Chondrocyte (in vitro differentiated cells): ENCODE data around the gene INSYN1. TPM values are rescaled to one million over a fixed set of nuclear protein-coding genes. Genes with fewer than 3 reads are reported as not detected.

Experiments
- DNase-seq: peaks from one replicate; pipeline ENCODE4 v3.0.0; 2021; ENCODE audit warnings: mixed read lengths, low spot score
- H3K27ac Mint-ChIP-seq: one replicate; pipeline ENCODE4 v1.8.0; 2021; ENCODE audit warnings: mild to moderate bottlenecking, moderate library complexity, mixed read lengths; ENCODE audit not compliant: unreplicated experiment
- H3K27me3 Mint-ChIP-seq: 2 replicates; pipeline ENCODE4 v1.8.0; 2021; ENCODE audit warnings: low read depth, mixed read lengths
- H3K36me3 Mint-ChIP-seq: 2 replicates; pipeline ENCODE4 v1.8.0; 2021; ENCODE audit warnings: low read depth, mixed read lengths
- H3K4me1 Mint-ChIP-seq: 2 replicates; pipeline ENCODE4 v1.8.0; 2021; ENCODE audit warnings: low read depth, mild to moderate bottlenecking, mixed read lengths
- H3K4me3 Mint-ChIP-seq: one replicate; pipeline ENCODE4 v1.8.0; 2021; ENCODE audit warnings: mild to moderate bottlenecking, moderate library complexity, mixed read lengths; ENCODE audit not compliant: unreplicated experiment
- H3K9me3 Mint-ChIP-seq: 2 replicates; pipeline ENCODE4 v1.8.0; 2021; ENCODE audit warnings: low read depth, mixed read lengths
- total RNA-seq: library from RNA; stranded (reverse); gene quantifications from 3 replicates; pipeline ENCODE4 v1.2.1, GENCODE V29; 2021
- TF ChIP-seq, protein P1 (sequence below): fragments of 200-600 bp; sonication (generic); IDR thresholded peaks from 2 replicates; pipeline ENCODE4 v1.5.0; 2021; ENCODE audit warnings: antibody characterized with exemption, mild to moderate bottlenecking, moderate library complexity

The INSYN1 gene
- total RNA-seq, 1 donor from 2014 or later: 23.0 TPM

DNA sequence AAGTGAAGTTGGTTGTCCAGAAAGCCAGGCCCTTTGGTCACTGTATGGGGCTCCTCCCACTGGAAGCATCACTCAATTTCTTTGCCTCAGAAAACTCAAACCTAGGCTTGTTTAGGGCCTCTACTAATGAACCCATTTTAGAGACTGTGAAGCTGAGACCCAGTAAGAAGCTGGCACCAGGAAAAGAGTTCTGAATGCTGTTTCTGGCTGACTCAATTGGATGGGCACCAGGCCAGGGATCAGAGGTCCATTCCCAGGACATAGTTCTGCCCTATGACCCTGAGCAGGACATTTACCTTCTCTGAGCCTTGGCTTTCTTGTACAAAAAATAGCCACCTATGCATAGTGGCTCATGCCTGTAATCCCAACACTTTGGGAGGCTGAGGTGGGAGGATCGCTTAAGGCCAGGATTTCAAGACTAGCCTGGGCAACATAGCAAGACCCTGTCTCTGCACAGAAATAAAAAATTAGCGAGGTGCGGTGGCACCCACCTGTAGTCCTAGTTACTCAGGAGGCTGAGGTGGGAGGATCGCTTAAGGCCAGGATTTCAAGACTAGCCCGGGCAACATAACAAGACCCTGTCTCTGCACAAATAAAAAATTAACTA is 38.4 kb downstream of the INSYN1 start:
- no peak overlapping the region for H3K27ac Mint-ChIP-seq
- DNase-seq: no peak

DNA sequence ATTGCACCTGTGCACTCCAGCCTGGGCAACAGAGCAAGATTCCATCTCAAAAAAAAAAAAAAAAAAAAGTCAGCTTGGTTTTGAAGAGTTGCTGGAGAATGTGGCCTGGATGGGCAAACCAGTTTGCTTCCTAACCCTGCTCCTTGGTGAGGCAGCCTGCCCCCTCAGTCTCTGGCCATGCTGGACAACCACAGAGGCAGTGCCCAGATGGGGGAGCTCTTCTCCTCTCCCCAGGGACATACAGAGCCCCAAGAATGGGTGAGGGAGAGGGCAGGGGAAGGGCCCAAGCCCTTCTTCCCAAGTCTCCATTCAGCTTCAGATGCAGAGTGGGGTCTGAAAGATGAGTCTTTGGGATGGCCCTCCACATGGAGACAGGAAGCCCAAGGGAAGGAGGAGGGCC is 41.0 kb downstream of the INSYN1 start:
- Mint-ChIP-seq H3K27me3 (no peaks in the 10 kb centered on the region), H3K27ac (no peak overlapping the region), H3K36me3 (peaks cover 40% of the 10 kb centered on the region), H3K4me1 (peaks cover 1% of the 10 kb centered on the region), H3K9me3 (no peaks in the 10 kb centered on the region), H3K4me3 (no peak overlapping the region)
- no peak for DNase-seq
- TF ChIP-seq, protein P1, sequence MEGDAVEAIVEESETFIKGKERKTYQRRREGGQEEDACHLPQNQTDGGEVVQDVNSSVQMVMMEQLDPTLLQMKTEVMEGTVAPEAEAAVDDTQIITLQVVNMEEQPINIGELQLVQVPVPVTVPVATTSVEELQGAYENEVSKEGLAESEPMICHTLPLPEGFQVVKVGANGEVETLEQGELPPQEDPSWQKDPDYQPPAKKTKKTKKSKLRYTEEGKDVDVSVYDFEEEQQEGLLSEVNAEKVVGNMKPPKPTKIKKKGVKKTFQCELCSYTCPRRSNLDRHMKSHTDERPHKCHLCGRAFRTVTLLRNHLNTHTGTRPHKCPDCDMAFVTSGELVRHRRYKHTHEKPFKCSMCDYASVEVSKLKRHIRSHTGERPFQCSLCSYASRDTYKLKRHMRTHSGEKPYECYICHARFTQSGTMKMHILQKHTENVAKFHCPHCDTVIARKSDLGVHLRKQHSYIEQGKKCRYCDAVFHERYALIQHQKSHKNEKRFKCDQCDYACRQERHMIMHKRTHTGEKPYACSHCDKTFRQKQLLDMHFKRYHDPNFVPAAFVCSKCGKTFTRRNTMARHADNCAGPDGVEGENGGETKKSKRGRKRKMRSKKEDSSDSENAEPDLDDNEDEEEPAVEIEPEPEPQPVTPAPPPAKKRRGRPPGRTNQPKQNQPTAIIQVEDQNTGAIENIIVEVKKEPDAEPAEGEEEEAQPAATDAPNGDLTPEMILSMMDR: no peak

More for the DNA sequence above, 38.4 kb downstream of the INSYN1 start:
- no peaks in the 10 kb centered on the region for H3K9me3 Mint-ChIP-seq
- TF ChIP-seq, protein P1: no peak
- no peak overlapping the region for H3K4me3 Mint-ChIP-seq
- H3K4me1 Mint-ChIP-seq: peaks cover 3% of the 10 kb centered on the region
- H3K36me3 Mint-ChIP-seq: peaks cover 23% of the 10 kb centered on the region
- H3K27me3 Mint-ChIP-seq: peaks cover 2% of the 10 kb centered on the region

DNA sequence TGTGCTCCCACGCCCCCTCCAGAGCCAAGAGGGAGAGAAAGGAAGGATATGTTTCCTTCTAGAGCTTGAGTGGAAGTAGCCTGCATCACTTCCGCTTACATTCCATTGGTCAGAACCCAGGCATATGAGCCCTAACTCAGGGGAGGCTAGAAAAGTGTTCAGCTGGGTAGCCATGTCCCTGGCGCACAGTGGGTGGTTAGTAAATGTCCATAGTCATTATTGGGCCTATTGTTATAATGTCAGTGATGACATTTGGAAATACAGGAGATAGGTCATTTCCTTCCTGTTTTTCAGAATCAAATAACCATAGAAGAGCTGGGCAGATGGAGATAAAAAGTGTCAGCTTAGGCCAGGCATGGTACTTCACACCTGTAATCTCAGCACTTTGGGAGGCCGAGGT is 41.6 kb downstream of the INSYN1 start:
- DNase-seq: no peak
- TF ChIP-seq, protein P1: no peak
- H3K27me3 Mint-ChIP-seq: no peaks in the 10 kb centered on the region
- H3K27ac Mint-ChIP-seq: no peak overlapping the region
- H3K36me3 Mint-ChIP-seq: peaks cover 42% of the 10 kb centered on the region
- H3K9me3 Mint-ChIP-seq: no peaks in the 10 kb centered on the region
- no peaks in the 10 kb centered on the region for H3K4me1 Mint-ChIP-seq
- no peak overlapping the region for H3K4me3 Mint-ChIP-seq

DNA sequence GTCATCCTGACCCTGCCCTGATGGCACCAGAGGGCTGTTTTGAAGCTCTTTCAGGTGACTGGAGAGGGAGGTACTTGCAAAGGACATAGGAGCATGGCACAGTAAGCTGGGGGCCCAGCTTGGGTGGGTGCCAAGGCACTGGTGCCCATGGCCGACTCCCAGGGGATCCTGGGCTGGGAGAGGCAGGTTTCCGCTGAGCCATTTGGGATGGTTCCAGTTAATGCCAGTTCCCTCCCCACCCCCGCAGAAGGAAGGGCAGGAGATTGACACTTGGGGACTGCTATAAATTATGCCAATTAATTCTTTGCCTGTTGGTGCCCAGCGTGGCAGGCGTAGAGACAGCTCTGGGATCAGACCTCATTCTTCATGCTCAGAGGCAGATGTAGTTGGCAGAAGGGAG is 42.8 kb downstream of the INSYN1 start:
- H3K27me3 Mint-ChIP-seq: no peaks in the 10 kb centered on the region
- no peak overlapping the region for H3K4me3 Mint-ChIP-seq
- no peaks in the 10 kb centered on the region for H3K9me3 Mint-ChIP-seq
- DNase-seq: no peak
- no peaks in the 10 kb centered on the region for H3K4me1 Mint-ChIP-seq
- TF ChIP-seq, protein P1: no peak
- H3K36me3 Mint-ChIP-seq: peaks cover 48% of the 10 kb centered on the region
- no peak overlapping the region for H3K27ac Mint-ChIP-seq

DNA sequence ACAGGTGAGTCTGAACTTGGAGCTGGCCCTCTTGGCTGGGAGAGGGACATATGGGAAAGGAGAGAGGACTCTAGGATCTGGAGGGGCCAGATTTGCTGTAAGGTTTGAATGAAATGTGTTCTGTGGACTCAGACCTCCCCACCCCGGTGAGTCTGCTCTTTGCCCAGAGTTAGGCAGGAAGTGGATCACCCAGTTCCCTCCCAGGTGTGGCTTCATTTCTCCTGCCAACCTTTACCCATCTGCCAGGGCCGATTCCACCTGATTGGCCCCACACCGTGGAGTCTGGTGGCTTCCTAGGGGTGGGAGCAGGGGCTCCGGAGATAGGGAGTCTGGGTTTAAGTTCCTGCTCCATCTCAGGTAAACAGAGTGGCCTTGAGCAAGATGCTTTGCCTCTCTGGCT is 43.5 kb downstream of the INSYN1 start:
- Mint-ChIP-seq H3K36me3 (peaks cover 54% of the 10 kb centered on the region), H3K4me1 (no peaks in the 10 kb centered on the region), H3K9me3 (no peaks in the 10 kb centered on the region), H3K27me3 (no peaks in the 10 kb centered on the region), H3K4me3 (no peak overlapping the region), H3K27ac (no peak overlapping the region)
- no peak for DNase-seq
- TF ChIP-seq, protein P1: no peak
